ENCODE results near the gene SRGAP3.
"Not testable (repeated sequence)": the region's sequence is repeated elsewhere in the genome, so short reads cannot be mapped to it uniquely, and the experiment has no call there.

Gene SRGAP3

GRCh38 chr3:9249273-9250192, at the start of gene SRGAP3:
TSS of gene SRGAP3 (minus strand) at chr3:9249646. CDS start at chr3:9248951, 695 bp downstream.
- DNase-seq = peak; percentile 89

DNA sequence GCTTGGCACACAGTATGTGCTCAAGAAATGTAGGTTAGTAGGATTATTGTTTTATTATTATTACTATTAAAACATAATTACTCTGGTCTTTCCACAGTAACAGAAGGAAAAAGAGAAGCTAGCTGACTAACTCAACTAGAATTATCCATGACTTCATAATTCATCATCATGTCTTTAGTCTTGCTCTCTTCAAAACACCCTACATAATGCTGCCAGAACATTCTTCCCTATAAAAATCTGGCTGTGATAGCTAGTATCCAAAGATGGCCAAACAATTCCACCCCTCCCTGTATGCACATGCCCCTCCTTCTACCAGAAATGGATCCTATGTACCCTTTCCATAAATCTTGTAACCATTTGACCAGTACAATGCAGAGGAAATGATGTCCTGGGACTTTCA, 48.8 kb upstream of the SRGAP3 start:
- no peak for DNase-seq

- DNase-seq = no peak
These were observed 46.8 kb upstream of the SRGAP3 start for GRCh38 chr3:9296241-9296640.

GRCh38 chr3:9295007-9295406, 45.6 kb upstream of the SRGAP3 start:
- no peak for DNase-seq

- DNase-seq = not testable (repeated sequence)
These were observed 44.5 kb upstream of the SRGAP3 start for GRCh38 chr3:9293953-9294352.

DNA sequence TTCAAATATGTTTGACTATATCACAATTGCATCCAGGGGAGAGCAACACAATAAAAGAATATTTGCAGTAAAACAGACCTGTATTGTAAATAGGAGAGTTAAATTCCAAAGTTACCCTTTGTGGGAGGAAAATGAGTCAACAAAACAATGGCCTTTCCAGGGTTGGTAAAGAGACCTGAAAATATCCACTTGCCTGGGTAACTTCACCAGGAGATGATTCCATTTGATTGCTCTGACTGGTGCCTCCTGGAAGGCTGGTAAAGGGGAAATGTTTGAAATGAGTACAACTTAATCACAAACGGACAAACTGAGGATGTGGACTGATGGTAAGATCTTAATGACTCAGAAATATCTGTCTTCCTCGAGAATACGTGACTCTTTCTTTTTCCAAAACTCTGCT, 43.6 kb upstream of the SRGAP3 start:
- no peak for DNase-seq

DNA sequence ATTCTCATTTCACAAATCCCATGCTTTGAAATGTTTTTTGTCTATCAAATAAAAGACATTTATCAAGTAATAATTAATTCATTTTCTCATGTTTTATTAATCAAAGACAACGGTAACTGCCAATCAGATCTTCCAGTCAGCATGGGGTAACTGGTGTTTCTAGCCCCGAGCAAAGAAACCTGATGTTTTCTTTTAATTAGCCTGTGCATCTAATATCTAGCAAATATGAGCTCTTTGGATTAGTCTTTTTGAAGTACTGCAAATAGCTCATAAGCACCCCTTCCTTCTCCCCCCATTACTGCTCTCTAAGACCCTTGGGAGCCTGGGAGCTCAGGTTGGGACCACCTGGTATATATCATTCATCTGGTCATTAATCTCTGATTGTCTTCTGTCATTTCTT, 43.1 kb upstream of the SRGAP3 start:
- no peak for DNase-seq

DNA sequence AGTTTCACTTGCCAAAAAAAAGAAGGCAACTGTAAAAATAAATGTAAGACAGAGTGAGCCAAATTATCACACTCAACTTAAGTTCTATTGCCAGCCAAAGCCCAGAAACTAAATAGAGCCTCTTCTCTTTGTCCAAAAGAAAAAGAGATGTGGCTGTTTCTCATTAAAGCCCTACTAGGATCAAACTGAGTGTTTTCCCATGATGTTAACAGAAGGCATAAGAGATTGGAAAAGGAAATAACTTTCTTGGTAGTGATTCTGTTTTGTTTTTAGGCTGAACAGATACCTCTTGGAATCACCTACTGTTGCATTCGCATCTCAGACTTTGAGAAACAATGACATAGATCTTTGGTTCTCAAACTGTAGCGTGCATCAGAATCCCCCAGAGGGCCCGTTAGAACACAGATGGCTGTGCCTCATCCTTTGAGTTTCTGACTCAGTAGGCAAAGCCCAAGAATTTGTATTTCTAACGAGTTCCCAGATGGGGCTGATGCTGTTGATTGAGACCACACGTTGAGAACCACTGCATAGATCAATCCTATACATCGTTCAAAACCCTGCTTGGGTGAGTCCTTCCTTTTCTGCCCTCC, 42.5 kb upstream of the SRGAP3 start:
- no peak for DNase-seq

GRCh38 chr3:9290566-9290965, 41.1 kb upstream of the SRGAP3 start:
- no peak for DNase-seq

GRCh38 chr3:9281533-9281932, 32.1 kb upstream of the SRGAP3 start:
- DNase-seq = not testable (repeated sequence)

DNA sequence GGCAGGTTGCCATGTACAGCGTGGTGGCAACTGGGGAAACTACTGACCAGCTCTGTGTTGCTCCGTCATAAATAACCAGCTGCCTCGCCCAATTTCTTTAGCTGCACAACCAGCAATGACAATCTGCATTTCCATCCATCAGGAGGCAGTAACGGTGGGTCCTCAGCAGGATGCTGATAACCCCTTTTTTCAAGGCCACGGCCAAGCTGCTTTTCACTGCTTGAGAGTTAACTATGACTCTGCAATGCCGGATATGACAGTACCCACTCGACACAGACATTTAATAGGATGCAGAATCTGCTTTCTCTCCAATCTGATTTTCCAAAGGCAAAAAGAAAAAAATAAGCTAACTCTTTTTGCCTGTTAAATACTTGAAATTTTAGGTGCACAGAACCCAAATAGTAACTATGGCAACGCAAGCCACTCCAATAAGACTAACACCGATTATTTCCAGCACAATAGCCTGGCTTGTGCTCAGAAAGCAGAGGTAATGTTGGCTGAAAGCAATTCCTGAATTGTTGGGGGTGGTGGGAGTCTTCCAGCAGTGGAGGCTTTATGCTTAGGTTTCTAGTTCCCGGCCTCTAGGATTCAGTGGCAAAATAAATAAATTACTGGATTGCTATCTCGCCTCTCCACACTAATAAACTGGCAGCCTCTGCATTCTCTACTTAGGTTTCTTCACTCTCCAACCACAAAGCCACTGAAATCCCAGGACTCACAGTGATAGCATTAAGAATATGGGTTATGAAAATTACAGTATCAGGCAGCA, 31.2 kb upstream of the SRGAP3 start:
- no peak for DNase-seq

DNA sequence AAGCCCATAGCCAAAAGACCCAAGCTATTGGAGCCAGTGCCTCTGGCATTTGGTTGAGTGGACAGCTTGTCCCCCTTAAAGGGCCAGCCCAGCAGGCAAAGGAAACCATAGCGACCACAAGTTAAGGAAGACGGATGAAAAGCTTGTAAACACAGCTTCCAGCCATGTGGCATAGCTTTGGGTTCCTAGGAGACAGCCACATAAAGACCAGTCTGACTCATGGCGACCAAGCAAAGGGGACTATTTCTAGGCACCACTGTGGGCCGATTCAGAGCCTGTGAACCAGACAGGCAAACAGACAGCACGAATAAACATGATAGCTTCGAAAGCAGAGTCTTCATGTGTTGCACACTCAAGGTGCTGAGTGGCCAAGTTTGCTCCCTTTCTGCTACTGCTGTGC, 30.5 kb upstream of the SRGAP3 start:
- DNase-seq = no peak

DNA sequence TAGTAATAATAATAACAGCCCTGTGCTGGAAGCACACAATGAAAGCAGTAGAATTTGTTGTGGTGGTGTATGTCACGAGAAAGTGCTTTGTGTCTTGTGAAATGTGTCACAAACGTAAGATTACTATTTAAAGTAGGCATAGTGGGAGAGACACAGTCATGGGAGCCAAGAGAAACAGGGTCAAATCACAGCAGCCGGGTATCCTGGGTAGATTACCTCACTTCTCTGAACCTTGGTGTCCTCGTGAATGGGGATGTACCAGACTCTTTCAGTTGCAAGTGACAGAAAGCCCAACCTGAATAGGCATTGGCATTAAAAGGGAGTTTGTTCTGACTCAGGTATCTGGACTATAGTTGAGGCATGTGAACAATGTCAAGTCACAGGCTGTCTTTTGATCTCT, 29.1 kb upstream of the SRGAP3 start:
- DNase-seq = no peak

DNA sequence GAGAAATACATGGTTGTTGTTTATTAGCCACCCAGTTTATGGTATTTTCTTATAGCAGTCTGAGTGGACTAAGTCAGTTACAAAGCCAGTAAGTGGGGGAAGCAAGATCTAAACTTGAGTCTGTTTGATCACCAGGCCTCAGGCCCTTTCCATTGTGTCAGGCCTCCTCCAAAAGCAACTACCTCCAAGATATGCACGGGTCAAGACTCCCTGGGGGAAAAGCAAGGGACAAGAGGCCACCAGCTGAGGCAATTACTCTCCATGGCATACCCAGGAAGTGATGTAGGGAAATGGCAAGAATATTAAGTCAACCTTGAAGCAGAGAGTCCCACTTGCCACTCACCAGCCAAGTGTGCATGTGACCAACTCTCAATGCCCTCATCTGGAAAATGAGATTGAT, 28.6 kb upstream of the SRGAP3 start:
- no peak for DNase-seq

DNA sequence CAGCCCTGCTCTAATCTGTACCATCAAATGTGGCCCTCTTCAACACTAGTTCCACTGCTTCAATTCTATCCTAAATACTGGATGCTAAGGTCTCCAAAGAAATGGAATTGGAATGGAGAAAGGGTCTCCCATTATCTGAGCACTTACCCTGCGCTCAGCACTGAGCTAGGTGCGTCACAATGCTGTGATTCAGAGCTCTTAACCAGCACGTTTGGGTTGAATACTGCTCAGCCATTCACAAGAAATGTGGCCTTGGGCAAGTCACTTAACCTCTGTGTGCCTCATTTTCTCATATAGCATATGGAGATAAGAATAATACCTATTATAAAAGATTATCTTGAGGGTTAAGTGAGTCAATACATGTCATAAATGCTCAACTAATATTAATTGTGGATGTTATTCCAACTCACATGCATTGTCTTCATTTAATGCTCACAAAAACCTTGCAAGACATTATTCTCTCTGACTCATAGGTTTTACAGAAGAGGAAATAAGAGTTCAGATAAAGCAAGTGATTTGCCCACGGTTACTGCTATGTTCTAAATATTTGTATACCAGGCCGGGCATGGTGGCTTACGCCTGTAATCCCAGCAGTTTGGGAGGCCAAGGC, 27.4 kb upstream of the SRGAP3 start:
- no peak for DNase-seq

DNA sequence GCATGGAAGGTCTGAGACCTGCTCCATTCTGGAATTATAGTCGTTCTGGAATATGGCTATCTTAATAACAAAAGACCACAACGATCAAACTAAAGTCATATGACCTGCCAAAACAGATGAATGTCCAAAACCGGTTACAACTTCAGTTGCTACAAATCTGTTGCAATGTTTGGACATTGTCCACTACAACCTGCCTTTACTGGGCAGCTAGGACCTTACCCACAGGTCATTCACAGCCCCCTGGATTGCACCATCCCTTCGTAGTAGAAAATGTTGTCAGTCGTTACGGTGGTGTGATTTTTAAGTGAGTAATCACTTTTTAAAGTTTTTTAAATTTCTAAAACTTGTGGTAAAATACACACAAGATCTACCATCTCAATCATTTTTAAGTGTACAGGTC, 22.5 kb upstream of the SRGAP3 start:
- DNase-seq = no peak

- no peak for DNase-seq
These were observed 21.3 kb upstream of the SRGAP3 start for GRCh38 chr3:9270704-9271103.

DNA sequence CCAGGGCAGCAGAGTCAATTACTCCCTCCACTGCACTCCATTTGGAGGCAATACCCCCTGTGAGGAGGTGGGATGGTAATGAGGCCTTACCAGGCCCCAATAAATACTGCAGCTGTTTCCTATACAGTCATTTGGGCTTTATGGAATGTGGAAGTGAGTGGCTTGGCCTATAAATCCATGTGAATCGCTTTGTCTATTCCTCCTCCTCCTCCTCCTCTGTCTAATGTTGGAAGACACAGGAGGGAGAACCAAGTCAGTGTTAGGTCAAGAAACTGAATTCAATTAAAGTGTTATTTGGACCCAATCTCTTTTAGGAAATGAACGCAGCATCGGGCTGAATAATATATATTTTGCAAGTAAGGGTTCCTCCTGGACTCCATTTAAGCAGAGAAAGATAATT, 17.3 kb upstream of the SRGAP3 start:
- no peak for DNase-seq

DNA sequence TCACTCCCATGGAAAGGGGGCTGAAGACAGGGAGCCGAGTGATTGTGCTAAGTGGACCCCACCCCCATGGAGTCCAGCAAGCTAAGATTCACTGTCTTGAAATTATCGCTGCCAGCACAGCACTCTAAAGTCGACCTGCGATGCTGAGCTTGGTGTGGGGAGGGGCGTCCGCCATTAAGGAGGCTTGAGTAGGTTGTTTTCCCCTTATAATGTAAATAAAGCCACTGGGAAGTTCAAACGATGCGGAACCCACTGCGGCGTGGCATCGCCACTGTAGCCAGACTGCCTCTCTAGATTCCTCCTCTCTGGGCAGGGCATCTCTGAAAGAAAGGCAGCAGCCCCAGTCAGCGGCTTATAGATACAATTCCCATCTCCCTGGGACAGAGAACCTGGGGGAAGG, 10.9 kb upstream of the SRGAP3 start:
- DNase-seq = no peak

GRCh38 chr3:9257092-9257491, 7.6 kb upstream of the SRGAP3 start:
- DNase-seq = no peak

DNA sequence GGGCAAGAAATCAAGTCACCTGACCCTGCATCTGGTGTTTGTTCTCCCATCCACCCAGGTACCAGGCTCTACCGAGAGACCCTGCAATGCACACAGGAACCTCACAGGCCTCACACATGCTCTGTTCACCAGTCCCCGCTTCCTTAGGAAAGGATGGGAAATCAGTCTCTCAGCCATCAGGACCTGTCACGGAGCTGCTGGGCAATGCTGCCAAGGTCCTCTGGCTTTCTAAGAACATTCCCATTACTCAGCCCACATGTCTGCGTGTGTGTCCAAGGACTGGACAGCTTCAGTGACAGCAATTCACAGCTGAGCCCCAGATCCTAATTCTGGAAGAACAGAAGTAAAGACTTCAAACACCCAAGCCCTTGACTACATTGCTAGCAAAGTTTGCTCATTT, 6.5 kb upstream of the SRGAP3 start:
- no peak for DNase-seq

GRCh38 chr3:9254764-9255163, 5.3 kb upstream of the SRGAP3 start:
- no peak for DNase-seq

DNA sequence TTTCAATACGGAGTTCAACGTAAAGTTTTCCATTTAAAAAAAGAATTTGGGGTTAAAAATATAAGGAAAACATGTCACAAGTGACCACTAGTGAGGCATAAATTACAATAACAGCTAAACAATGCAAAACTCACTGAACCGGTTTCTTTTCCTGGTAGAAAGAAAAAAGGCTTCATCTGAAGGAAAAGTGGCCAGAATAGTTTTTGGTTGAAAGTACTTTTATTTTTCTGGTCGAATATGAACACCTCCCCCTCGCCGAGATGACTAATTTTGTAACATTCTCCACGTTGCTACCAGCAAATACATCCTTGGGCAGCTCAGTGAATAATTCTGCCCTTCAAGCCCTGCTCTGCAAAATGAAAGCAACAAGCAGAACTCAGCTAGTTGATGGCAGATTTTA, 3.9 kb upstream of the SRGAP3 start:
- no peak for DNase-seq

All from CD4-positive, alpha-beta T cell treated with Interleukin-6 for 4 hours (primary cell).